HCEC 1CT (cell line): ENCODE measurements around the gene RFX8.

Experiments
- DNase-seq: peaks from one replicate; pipeline ENCODE4 v3.0.0-alpha.2; 2017

Gene RFX8

DNA sequence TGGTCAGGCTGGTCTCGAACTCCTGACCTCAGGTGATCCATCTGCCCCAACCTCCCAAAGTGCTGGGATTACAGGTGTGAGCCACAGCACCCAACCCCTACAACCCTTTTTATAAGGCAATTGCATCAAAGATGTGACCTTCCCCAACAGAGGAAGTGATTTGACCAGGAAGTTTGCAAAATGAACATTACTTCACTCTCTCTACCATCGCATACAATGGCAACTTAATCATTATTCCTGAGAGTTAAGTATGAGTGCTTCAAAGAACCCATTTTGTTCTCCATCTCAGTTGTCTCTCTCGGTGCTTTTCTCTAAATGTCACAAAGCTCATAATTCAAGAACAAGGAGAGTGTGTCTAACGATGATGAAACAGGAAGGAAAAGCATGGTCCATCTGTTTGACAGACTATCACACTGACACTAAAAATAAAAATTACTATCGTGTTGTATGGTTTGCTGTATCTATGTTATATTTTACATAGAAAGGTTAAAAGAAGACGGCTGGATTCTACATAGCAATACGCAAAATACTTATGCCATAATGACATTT lies 69.5 kb downstream of the RFX8 start:
- no peak for DNase-seq

GRCh38 chr2:101403745-101404144 lies 71.2 kb downstream of the RFX8 start:
- DNase-seq = no peak

GRCh38 chr2:101402630-101403029 lies 72.3 kb downstream of the RFX8 start:
- DNase-seq = no peak

DNA sequence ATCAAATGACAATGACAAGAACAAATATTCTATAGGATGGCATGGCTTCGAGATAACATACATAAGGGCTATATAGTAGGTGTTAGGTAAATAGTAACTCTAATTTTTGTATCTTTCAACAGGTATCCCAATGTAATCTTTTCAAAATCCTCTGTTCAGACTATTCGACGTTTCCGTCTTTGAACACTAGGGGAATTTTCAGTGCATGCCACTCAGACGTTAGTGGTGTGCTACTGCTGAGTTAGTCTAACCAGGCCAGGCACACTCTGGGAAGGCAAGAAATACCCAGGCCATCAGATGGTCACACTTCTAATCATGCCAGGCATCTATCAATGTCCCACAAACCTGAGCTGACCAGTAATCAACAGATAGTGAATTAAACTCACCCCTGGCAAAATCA lies 73.0 kb downstream of the RFX8 start:
- DNase-seq = no peak

DNA sequence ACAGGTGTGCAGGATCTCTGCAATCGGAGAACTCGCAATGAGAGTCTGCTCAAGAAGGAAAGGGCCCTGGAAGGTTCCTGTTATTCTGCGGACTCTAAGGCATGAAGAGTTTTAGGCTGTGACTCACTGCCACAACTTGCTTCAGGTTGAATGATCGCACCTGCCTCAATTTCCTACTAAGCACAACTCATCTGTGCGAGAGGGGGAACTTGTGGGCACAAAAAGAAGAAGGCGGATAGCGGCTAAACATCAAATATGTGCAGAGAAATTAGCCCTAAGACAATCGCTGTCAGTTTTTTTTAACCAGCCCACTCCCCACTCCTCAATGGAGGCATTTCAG lies 73.6 kb downstream of the RFX8 start:
- DNase-seq = no peak

GRCh38 chr2:101400506-101401325 lies 74.2 kb downstream of the RFX8 start:
- DNase-seq = no peak

DNA sequence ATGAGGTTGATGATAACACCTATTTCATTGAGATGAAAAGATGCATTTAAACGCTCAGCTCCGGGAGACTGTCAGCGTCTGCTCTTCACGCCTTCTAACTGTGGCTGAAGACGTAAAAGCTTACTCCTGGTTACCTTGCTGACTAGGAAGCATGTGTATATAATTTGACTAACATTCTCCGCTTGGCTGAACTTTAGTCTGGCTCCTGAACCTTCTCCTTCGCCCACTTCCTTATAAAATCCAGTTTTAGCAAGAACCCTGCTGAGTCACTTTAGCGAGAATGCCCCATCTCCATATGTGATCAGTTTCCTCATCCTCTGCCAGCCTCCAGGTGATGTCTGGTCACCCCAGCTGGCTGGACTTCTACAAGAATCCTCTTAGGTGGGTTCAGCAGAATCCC lies 74.9 kb downstream of the RFX8 start:
- no peak for DNase-seq

- DNase-seq = no peak
These were observed 75.7 kb downstream of the RFX8 start for GRCh38 chr2:101399021-101399799.

- DNase-seq = no peak
These were observed 76.6 kb downstream of the RFX8 start for GRCh38 chr2:101398116-101398821.

GRCh38 chr2:101396316-101396717 lies 78.6 kb downstream of the RFX8 start:
- peak; percentile 89 for DNase-seq

- peak; percentile 14 for DNase-seq
These were observed 79.2 kb downstream of the RFX8 start for GRCh38 chr2:101395545-101396315.

DNA sequence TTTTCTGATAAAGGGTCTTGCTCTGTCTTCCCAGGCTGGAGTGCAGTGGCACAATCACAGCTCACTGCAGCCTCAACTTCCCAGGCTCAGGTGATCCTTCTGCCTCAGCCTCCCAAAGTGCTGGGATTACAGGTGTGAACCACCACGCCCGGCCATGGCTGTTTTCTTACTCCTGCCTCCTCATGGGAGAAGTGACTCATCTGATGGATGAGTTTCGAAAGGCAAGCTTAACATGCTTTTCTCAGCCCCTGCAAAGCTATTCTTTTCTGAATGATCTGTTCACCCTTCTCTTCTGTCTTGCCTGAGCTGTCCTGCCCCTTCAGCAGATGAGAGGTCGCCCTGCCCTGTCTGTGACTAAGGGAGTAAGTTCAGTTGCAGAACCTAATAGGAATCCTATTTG lies 86.7 kb downstream of the RFX8 start:
- peak; percentile 78 for DNase-seq

- DNase-seq = peak; percentile 65
These were observed 87.6 kb downstream of the RFX8 start, which contains the start of gene CREG2 for GRCh38 chr2:101387151-101387834. TSS of gene CREG2 (minus strand) at chr2:101387503. CDS start at chr2:101387457, 46 bp downstream.

DNA sequence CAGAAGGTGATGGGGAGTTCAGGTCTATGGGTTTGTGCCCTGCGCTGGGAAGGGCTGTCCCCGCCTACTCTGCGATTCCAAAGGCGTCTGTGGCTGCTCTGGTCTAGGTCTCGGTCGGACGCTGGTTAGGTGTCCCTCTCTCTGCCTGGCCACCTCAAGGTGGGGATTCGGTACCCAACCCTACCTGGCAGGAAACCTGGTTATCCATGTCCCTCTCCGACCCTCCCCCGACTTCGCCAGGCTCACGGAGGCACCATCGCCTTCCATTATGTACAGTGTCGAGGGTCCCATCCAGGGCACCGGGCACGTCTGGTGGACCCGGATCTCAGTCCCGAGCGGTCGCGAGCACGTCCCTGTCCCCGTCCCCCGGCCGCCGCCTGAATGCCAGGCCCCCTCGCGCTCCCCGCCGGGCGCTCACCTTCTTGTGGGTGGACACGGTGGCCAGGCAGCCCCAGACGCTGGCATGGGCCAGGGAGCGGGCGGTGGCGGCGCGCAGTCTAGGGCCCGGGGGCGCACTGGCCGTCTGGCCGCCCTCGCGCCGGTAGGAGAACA lies 88.2 kb downstream of the RFX8 start:
- no peak for DNase-seq

DNA sequence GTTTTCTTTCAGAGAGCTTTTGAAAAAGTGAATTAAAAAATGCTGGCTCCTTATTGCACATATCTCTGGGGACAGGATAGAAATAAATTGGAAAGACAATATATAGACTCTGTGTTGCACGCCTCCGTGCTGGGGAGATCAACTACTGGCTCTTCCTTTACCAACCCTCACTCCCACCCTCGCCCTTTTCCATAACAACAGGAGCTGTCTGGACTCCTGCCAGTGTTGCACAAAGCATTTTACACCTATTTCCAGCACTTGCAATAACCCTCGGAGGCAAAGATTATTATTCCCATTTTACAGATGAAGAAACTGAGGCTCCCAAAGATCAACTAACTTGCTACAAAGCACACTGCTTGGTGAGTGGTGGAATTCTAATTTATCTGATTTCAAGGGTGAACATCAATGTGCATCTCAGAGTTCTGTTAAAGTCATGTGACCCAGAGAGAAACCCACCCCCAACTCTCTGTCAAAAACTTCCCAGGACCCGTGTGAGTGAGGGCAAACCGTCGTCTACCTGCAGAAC lies 91.8 kb downstream of the RFX8 start:
- no peak for DNase-seq

DNA sequence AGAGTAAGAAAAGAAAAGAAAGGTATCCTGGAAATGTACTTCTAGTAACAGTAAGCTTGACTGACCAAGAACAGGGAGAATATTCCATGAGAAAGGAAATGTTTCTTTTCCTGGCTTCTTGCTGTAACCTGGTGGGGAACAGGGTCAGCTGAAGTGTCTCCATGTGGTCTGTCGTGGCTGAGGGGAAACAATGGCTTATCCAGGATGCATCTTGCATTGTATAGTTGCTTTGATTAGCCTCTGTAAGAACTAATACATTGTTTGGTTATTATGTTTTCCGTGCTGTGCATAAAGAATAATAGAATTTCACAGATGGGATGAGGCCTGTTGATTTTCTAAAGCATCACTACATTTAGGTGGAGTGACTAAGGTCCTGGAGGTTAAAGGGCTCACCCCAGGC lies 92.5 kb downstream of the RFX8 start:
- no peak for DNase-seq

DNA sequence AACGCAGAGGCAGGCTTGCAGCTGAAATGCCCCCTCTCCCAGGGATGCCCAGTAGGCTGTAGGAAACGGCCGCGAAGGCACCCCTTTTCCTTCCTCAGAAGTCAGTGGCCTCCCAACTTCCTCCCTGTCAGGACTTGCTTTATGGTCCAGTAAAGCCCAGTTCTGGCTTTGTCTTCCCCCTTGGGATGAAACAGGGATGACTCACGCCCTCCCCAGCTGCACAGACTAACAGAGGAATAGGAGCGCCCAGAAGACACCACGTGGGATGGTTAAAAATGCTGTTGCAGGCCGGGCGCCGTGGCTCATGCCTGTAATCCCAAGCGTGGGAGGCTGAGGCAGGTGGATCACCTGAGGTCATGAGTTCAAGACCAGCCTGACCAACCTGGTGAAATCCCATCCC lies 94.5 kb downstream of the RFX8 start:
- peak; percentile 92 for DNase-seq

DNA sequence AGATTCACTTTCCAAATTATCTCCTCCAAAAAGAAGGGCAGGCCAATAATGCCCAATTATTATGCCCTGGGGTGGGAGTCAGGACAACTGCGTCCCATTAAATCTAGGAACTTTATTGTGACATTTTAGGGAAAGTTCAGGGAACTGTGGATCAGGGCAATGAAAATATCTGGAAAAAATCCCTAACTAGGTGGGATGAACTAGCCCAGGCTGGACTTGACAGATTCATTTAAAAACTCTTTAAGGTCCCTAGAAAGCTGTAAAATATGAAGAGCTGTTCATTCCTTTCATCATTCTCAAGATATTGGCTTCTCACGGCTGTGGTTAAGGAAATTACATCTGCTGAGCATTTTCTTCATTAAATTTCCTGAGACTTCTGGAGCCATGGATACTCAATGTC lies 95.8 kb downstream of the RFX8 start:
- DNase-seq = no peak

- no peak for DNase-seq
These were observed 99.3 kb downstream of the RFX8 start for GRCh38 chr2:101375653-101376052.

DNA sequence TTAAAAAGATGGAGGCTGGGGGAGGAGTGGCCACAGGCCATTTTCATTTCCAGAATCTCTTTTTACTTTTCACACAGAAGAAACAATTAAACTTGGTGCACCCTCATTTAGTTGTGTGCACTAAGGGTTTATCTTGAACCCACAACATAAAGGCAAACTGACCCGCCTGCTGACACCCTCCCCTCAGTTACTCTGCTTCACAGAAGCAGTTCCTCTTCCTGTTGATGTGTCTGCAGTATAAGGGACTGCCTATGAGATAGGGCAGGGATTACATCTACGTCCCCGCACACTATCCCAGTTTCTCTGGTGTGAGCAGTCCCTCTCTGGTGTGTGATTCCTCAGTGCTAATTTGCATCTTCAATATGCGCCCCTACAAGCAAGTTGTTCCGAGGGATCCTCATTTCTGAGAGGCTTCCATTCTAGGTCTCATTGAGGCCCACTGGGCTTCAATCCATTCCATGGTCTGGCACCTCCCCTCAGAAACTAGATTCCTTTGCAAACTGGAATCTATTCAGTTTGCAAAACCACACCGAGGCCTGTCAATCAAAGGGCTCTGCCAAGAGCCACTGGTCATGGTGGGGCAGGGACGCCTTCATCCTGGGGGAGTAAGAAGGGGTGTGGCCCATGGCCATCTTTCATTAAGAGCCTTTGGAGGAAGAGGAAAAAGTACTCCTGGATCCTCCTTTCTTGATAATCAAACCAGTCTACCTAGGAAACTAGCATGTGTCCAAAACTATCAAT lies 99.9 kb downstream of the RFX8 start:
- DNase-seq = no peak

- DNase-seq = no peak
These were observed 102.1 kb downstream of the RFX8 start for GRCh38 chr2:101372792-101373191.
